Testis (tissue), 2 donors: Measurements from ENCODE around the gene ARL5C.

Source experiments
- POLR2A ChIP-seq: fragments of 450-650 bp; IDR thresholded peaks from one replicate; pipeline ENCODE4 v1.6.1; 2017; ENCODE audit warnings: antibody characterized with exemption, mild to moderate bottlenecking, moderate library complexity
- TF ChIP-seq, protein P1 (sequence below), 3 experiments: fragments of 450-650 bp in 2 of 3; fragments of 200-600 bp in 1 of 3; sonication (generic) in 1 of 3; IDR thresholded peaks; one replicate each; pipeline ENCODE4 v1.5.1; 2016 to 2019; ENCODE audit warnings: antibody characterized with exemption in 3 of 3, mild to moderate bottlenecking in 2 of 3, moderate library complexity in 1 of 3

GRCh38 chr17:39169101-39169500 lies 3.1 kb upstream of the ARL5C start:
- no peak for TF ChIP-seq POLR2A
- TF ChIP-seq, protein P1, sequence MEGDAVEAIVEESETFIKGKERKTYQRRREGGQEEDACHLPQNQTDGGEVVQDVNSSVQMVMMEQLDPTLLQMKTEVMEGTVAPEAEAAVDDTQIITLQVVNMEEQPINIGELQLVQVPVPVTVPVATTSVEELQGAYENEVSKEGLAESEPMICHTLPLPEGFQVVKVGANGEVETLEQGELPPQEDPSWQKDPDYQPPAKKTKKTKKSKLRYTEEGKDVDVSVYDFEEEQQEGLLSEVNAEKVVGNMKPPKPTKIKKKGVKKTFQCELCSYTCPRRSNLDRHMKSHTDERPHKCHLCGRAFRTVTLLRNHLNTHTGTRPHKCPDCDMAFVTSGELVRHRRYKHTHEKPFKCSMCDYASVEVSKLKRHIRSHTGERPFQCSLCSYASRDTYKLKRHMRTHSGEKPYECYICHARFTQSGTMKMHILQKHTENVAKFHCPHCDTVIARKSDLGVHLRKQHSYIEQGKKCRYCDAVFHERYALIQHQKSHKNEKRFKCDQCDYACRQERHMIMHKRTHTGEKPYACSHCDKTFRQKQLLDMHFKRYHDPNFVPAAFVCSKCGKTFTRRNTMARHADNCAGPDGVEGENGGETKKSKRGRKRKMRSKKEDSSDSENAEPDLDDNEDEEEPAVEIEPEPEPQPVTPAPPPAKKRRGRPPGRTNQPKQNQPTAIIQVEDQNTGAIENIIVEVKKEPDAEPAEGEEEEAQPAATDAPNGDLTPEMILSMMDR (IDR thresholded peaks at IDR 0.05), result no peak
